Stromal cell of bone marrow (primary cell): ENCODE data around the gene MED22.
"Not testable (repeated sequence)": the region's sequence is repeated elsewhere in the genome, so short reads cannot be mapped to it uniquely, and the experiment has no call there.

Experiments used
- DNase-seq: peaks from one replicate; pipeline ENCODE4 v3.0.0-alpha.2; 2012; ENCODE audit warnings: low read depth

Gene MED22

GRCh38 chr9:133347985-133348717, at the start of gene MED22, which contains the start of gene RPL7A:
TSS of gene MED22 (minus strand) at chr9:133348131. CDS start at chr9:133346662, 1,469 bp downstream.
TSS of gene RPL7A (plus strand) at chr9:133348218. CDS start at chr9:133348244, 26 bp downstream.
- DNase-seq = peak; percentile 93

GRCh38 chr9:133397370-133397769, 49.4 kb upstream of the MED22 start:
- no peak for DNase-seq

- no peak for DNase-seq
Measured at GRCh38 chr9:133396952-133397351, 49.0 kb upstream of the MED22 start.

GRCh38 chr9:133394687-133395271, 46.8 kb upstream of the MED22 start:
- DNase-seq = no peak

- no peak for DNase-seq
Measured at GRCh38 chr9:133393399-133393798, 45.5 kb upstream of the MED22 start.

- DNase-seq = not testable (repeated sequence)
Measured at GRCh38 chr9:133392308-133392707, 44.4 kb upstream of the MED22 start.

GRCh38 chr9:133391449-133391848, 43.5 kb upstream of the MED22 start:
- DNase-seq = not testable (repeated sequence)

- no peak for DNase-seq
Measured at GRCh38 chr9:133390713-133391112, 42.8 kb upstream of the MED22 start.

- DNase-seq = no peak
Measured at GRCh38 chr9:133389562-133389961, 41.6 kb upstream of the MED22 start.

GRCh38 chr9:133389025-133389557, 41.2 kb upstream of the MED22 start:
- no peak for DNase-seq

GRCh38 chr9:133387680-133388079, 39.7 kb upstream of the MED22 start:
- DNase-seq = no peak

- DNase-seq = no peak
Measured at GRCh38 chr9:133386338-133386737, 38.4 kb upstream of the MED22 start.

- DNase-seq = no peak
Measured at GRCh38 chr9:133385452-133385851, 37.5 kb upstream of the MED22 start.

GRCh38 chr9:133384736-133385321, 36.9 kb upstream of the MED22 start:
- no peak for DNase-seq

GRCh38 chr9:133383438-133383837, 35.5 kb upstream of the MED22 start:
- DNase-seq = no peak

- DNase-seq = no peak
Measured at GRCh38 chr9:133382507-133383141, 34.7 kb upstream of the MED22 start.

GRCh38 chr9:133380734-133381133, 32.8 kb upstream of the MED22 start:
- no peak for DNase-seq

GRCh38 chr9:133379153-133380086, 31.5 kb upstream of the MED22 start:
- DNase-seq = no peak

GRCh38 chr9:133378408-133378962, 30.6 kb upstream of the MED22 start:
- no peak for DNase-seq

- peak; percentile 43 for DNase-seq
Measured at GRCh38 chr9:133377721-133378216, 29.8 kb upstream of the MED22 start.

GRCh38 chr9:133377280-133377679, 29.3 kb upstream of the MED22 start:
- DNase-seq = not testable (repeated sequence)
